ENCODE measurements around the gene CROCC2. TPM values are rescaled to one million over a fixed set of nuclear protein-coding genes. Genes with fewer than 3 reads are reported as not detected.

CROCC2 gene
- total RNA-seq, 1 experiment from 2014 or later: not detected

DNA sequence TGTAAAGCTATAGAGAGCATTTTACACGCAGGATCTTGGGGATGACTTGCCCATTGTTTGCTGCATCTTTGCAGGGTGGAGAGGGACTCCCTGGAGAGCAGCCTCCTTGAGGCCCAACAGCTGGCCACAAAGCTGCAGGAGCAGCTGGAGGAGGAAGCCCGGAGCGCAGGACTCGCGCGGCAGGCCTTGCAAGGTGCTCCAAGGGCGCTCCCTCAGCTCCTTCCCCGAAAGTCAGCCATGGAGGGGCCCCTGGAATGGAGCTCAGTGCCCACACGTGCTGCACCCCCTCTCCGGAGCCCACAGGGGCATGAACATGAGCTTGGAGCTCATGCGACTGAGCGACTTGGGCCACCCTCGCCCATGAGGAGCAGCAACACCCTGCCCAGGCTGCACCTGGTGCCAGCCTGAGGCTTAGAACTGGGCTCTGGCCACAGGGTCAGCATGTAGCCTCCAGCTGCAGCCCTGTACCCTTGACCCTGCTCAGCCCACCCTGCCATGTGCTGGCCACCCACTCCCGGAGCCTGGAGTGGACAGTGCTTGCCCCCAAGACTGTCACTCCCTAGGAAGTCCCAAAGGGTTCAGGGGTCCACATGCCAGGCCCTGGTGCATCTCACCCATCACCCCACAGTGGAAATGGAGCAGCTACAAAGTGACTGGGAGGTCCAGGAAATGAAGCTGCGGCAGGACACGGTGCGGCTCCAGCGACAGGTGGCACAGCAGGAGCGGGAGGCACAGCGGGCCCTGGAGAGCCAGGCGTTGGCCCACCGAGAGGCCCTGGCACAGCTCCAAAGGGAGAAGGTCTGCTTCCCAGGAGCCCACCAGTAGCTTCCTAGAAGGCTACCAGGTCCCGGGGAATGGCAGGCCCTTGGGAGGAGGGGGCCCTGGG, 43.0 kb downstream of the CROCC2 start:
- TF ChIP-seq TCF7L2 (IDR thresholded peaks at IDR 0.05; ENCODE audit: borderline replicate concordance, extremely low read depth, insufficient read depth, insufficient read length) (no peak), EZH2 (IDR thresholded peaks at IDR 0.05) (no peak)
- peaks cover 4% of the 10 kb centered on the region; the same call in 1 of the 2 replicates for H3K27me3 ChIP-seq (ENCODE audit: insufficient read depth, low read length)
- no peak overlapping the region for H2AFZ ChIP-seq (ENCODE audit: low read depth, low read length, poor library complexity, severe bottlenecking)
- no peaks in the 10 kb centered on the region for H4K20me1 ChIP-seq (ENCODE audit: insufficient read depth)
- H3K27ac ChIP-seq (ENCODE audit: low read depth, low read length): no peak overlapping the region
- intact Hi-C loops (cut with micrococcal nuclease): no loop called here
- no peak for ATAC-seq
- no peak for DNase-seq (ENCODE audit: low read depth, low spot score)
- no peaks in the 10 kb centered on the region for H3K36me3 ChIP-seq (ENCODE audit: control insufficient read depth in 1 of 2, insufficient read depth in 2 of 2, low read length in 2 of 2)
- peaks cover 5 to 16% of the 10 kb centered on the region in 2 experiments; a peak in 3 of 4 replicates for H3K4me1 ChIP-seq (ENCODE audit: control insufficient read depth in 1 of 2, insufficient read depth in 2 of 2, low read length in 2 of 2)
- ChIA-PET POLR2A (no interaction called here), CTCF (no interaction called here), RAD21 (ENCODE audit: low non-redundant PET in 1 of 2, low total read pairs in 2 of 2, uncharacterized antibody in 2 of 2, unreplicated experiment in 2 of 2) (no interaction called here)
- BruUV-seq (replicated peaks): no TSS peak
- H3K9me2 ChIP-seq (ENCODE audit: insufficient read depth): no peaks in the 10 kb centered on the region
- no peak overlapping the region for H3K4me2 ChIP-seq (ENCODE audit: low read length)
- H3K4me3 ChIP-seq (replicated peaks in 1 of 2; ENCODE audit: low read depth in 1 of 2, low read length in 2 of 2): no peak overlapping the region
- no peaks in the 10 kb centered on the region for H3K79me2 ChIP-seq (ENCODE audit: insufficient read depth, low read length)
- no peaks in the 10 kb centered on the region for H3K9me3 ChIP-seq (ENCODE audit: control insufficient read depth in 1 of 2, insufficient read depth in 1 of 2, low read depth in 1 of 2, low read length in 2 of 2)
- H3K9ac ChIP-seq (ENCODE audit: low read length): no peak overlapping the region

DNA sequence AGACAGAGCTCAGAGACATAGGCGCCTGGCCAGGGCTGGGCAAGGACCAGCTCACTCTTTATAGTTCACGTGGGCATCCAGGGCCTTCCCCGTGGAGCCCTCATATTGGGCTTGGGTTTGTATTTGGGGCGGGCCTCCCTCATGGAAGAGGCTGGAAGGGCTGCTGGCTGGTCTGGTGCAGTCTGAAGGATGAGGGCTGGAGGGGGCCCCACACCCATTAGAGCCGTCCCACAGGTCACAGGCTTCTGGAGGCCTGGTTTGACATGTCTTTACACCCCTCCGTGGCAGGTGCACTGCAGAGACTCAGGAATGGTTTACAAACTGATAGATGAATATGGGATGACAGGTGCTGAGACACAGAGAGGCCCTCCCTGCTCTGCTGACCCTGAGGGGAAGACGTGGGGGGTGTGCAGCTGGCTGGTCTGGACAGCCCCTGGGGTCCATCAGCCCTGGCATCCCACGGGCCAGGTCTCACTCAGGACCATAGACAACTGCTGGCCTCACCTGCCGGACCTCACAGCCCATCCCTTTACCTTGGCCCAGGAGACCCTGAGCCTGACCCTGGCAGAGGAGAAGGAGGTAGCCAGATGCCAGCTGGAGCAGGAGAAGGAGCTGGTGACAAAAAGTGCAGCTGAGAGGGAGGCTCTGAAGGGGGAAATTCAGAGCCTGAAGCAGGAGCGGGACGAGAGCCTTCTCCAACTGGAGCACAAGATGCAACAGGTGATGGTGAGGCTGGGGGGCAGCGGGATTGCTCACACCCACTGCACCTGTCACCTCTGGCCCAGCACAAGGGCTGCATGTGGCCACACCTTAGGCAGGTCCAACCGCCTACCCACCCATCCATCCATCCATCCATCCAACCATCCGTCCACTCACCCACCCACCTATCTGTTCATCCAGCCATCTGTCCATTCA, 43.9 kb downstream of the CROCC2 start:
- Histone ChIP-seq H3K36me3 (ENCODE audit: control insufficient read depth in 1 of 2, insufficient read depth in 2 of 2, low read length in 2 of 2) (no peaks in the 10 kb centered on the region), H3K9me3 (ENCODE audit: control insufficient read depth in 1 of 2, insufficient read depth in 1 of 2, low read depth in 1 of 2, low read length in 2 of 2) (no peaks in the 10 kb centered on the region), H3K4me3 (replicated peaks in 1 of 2; ENCODE audit: low read depth in 1 of 2, low read length in 2 of 2) (no peak overlapping the region), H4K20me1 (ENCODE audit: insufficient read depth) (no peaks in the 10 kb centered on the region), H3K9ac (ENCODE audit: low read length) (no peak overlapping the region), H3K9me2 (ENCODE audit: insufficient read depth) (no peaks in the 10 kb centered on the region), H3K27me3 (ENCODE audit: insufficient read depth, low read length) (peaks cover 10% of the 10 kb centered on the region), H2AFZ (ENCODE audit: low read depth, low read length, poor library complexity, severe bottlenecking) (no peak overlapping the region), H3K4me1 (ENCODE audit: control insufficient read depth in 1 of 2, insufficient read depth in 2 of 2, low read length in 2 of 2) (peaks cover 5 to 15% of the 10 kb centered on the region in 2 experiments; a peak in 3 of 4 replicates), H3K79me2 (ENCODE audit: insufficient read depth, low read length) (no peaks in the 10 kb centered on the region), H3K4me2 (ENCODE audit: low read length) (no peak overlapping the region), H3K27ac (ENCODE audit: low read depth, low read length) (no peak overlapping the region)
- BruUV-seq (replicated peaks): no TSS peak
- intact Hi-C loops (cut with micrococcal nuclease): no loop called here
- ChIA-PET CTCF (no interaction called here), POLR2A (no interaction called here), RAD21 (ENCODE audit: low non-redundant PET in 1 of 2, low total read pairs in 2 of 2, uncharacterized antibody in 2 of 2, unreplicated experiment in 2 of 2) (no interaction called here)
- DNase-seq (ENCODE audit: low read depth, low spot score) (no peak), ATAC-seq (no peak)
- TF ChIP-seq POLR2A (IDR thresholded peaks at IDR 0.05; ENCODE audit: borderline replicate concordance, extremely low read depth, insufficient read depth, insufficient read length) (no peak), SP1 (IDR thresholded peaks at IDR 0.05; ENCODE audit: low read depth) (no peak), YY1 (IDR thresholded peaks at IDR 0.05; ENCODE audit: extremely low read depth, insufficient replicate concordance, low read depth, low read length) (no peak), EZH2 (IDR thresholded peaks at IDR 0.05) (no peak), FOSL1 (IDR thresholded peaks at IDR 0.05; ENCODE audit: low read depth) (no peak), SIN3A (IDR thresholded peaks at IDR 0.05; ENCODE audit: low read depth) (no peak), CBX3 (IDR thresholded peaks at IDR 0.05; ENCODE audit: low read depth) (no peak), TCF7L2 (IDR thresholded peaks at IDR 0.05; ENCODE audit: borderline replicate concordance, extremely low read depth, insufficient read depth, insufficient read length) (no peak), SRF (IDR thresholded peaks at IDR 0.05; ENCODE audit: low read depth) (no peak)
- TF ChIP-seq, protein P1, sequence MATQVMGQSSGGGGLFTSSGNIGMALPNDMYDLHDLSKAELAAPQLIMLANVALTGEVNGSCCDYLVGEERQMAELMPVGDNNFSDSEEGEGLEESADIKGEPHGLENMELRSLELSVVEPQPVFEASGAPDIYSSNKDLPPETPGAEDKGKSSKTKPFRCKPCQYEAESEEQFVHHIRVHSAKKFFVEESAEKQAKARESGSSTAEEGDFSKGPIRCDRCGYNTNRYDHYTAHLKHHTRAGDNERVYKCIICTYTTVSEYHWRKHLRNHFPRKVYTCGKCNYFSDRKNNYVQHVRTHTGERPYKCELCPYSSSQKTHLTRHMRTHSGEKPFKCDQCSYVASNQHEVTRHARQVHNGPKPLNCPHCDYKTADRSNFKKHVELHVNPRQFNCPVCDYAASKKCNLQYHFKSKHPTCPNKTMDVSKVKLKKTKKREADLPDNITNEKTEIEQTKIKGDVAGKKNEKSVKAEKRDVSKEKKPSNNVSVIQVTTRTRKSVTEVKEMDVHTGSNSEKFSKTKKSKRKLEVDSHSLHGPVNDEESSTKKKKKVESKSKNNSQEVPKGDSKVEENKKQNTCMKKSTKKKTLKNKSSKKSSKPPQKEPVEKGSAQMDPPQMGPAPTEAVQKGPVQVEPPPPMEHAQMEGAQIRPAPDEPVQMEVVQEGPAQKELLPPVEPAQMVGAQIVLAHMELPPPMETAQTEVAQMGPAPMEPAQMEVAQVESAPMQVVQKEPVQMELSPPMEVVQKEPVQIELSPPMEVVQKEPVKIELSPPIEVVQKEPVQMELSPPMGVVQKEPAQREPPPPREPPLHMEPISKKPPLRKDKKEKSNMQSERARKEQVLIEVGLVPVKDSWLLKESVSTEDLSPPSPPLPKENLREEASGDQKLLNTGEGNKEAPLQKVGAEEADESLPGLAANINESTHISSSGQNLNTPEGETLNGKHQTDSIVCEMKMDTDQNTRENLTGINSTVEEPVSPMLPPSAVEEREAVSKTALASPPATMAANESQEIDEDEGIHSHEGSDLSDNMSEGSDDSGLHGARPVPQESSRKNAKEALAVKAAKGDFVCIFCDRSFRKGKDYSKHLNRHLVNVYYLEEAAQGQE (IDR thresholded peaks at IDR 0.05; ENCODE audit: low read depth): no peak
- TF ChIP-seq, protein P2, sequence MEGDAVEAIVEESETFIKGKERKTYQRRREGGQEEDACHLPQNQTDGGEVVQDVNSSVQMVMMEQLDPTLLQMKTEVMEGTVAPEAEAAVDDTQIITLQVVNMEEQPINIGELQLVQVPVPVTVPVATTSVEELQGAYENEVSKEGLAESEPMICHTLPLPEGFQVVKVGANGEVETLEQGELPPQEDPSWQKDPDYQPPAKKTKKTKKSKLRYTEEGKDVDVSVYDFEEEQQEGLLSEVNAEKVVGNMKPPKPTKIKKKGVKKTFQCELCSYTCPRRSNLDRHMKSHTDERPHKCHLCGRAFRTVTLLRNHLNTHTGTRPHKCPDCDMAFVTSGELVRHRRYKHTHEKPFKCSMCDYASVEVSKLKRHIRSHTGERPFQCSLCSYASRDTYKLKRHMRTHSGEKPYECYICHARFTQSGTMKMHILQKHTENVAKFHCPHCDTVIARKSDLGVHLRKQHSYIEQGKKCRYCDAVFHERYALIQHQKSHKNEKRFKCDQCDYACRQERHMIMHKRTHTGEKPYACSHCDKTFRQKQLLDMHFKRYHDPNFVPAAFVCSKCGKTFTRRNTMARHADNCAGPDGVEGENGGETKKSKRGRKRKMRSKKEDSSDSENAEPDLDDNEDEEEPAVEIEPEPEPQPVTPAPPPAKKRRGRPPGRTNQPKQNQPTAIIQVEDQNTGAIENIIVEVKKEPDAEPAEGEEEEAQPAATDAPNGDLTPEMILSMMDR (IDR thresholded peaks at IDR 0.05 in 2 of 3, conservative IDR thresholded peaks at IDR 0.05 in 1 of 3; ENCODE audit: borderline replicate concordance in 1 of 3, insufficient read depth in 1 of 3, low read depth in 2 of 3, low read length in 2 of 3): no peak
